Esophagus squamous epithelium (tissue), 4 donors: ENCODE results near the gene SETBP1.

Source experiments
- POLR2A ChIP-seq, 4 donors: fragments of 450-650 bp; IDR thresholded peaks; one replicate each; pipeline ENCODE4 v1.6.1; 2017; ENCODE audit warnings: antibody characterized with exemption in 4 of 4, mild to moderate bottlenecking in 4 of 4, moderate library complexity in 3 of 4
- TF ChIP-seq, protein P1 (sequence below), 6 experiments: fragments of 450-650 bp in 4 of 6; fragments of 200-600 bp in 2 of 6; sonication (generic) in 2 of 6; IDR thresholded peaks; one replicate each; pipeline ENCODE4 v1.5.1; 2016 to 2019; ENCODE audit warnings: antibody characterized with exemption in 6 of 6, mild to moderate bottlenecking in 4 of 6, moderate library complexity in 4 of 6

GRCh38 chr18:44946529-44947113 lies 265.9 kb downstream of the SETBP1 start:
- TF ChIP-seq, protein P1, sequence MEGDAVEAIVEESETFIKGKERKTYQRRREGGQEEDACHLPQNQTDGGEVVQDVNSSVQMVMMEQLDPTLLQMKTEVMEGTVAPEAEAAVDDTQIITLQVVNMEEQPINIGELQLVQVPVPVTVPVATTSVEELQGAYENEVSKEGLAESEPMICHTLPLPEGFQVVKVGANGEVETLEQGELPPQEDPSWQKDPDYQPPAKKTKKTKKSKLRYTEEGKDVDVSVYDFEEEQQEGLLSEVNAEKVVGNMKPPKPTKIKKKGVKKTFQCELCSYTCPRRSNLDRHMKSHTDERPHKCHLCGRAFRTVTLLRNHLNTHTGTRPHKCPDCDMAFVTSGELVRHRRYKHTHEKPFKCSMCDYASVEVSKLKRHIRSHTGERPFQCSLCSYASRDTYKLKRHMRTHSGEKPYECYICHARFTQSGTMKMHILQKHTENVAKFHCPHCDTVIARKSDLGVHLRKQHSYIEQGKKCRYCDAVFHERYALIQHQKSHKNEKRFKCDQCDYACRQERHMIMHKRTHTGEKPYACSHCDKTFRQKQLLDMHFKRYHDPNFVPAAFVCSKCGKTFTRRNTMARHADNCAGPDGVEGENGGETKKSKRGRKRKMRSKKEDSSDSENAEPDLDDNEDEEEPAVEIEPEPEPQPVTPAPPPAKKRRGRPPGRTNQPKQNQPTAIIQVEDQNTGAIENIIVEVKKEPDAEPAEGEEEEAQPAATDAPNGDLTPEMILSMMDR (IDR thresholded peaks at IDR 0.05) = no peak
- TF ChIP-seq POLR2A (IDR thresholded peaks at IDR 0.05) = no peak
